ENCODE results near the gene ZSCAN5C.
"Not testable (repeated sequence)": the region's sequence is repeated elsewhere in the genome, so short reads cannot be mapped to it uniquely, and the experiment has no call there.

The ZSCAN5C gene

DNA sequence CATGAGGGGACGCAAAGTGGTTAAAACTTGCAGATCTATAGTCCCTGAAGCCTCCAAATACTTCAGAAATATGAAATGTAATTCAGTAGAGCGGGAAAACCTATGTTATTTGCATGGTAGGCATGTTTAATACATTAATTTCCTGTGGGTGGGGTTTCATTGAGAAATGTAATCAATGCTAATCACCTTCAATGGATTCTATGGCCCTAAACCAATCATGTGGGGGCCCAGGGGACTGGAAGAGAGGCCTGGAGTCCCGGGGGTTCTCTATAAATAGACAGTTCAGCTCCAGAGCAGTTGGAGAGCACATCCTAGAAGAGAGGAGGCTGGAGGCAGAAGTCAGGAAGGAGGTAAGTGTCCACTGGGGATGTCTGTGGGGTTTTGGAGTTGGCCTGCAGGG, at the start of gene ZSCAN5C:
TSS of gene ZSCAN5C (plus strand) at position 301 of the 400 bp plus-strand sequence. CDS start 3,641 bp downstream, outside the sequence.
- DNase-seq (ENCODE audit: low spot score), result no peak

- DNase-seq (ENCODE audit: low spot score), result no peak
Measured at GRCh38 chr19:56152644-56153043, 49.4 kb upstream of the ZSCAN5C start.

DNA sequence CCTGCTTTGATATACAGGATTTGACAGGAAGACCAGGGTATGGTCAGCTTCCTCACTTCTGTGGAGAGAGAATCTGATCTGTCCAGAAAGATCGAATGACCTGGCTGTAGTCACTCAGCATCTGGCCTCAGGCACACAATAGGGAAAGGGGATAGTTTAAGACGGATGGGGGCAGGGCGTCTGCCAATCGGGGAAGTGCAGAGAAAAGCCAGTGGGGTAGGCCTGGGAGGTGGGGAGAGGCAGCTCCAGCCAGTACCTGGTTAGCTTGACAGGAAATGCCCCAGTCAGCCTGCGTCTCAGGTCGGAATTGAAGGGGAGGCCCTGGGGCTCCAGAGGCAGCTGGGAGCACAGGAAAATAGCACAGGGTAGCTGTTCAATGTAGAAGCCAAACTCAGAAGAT, 48.6 kb upstream of the ZSCAN5C start:
- no peak for DNase-seq (ENCODE audit: low spot score)

DNA sequence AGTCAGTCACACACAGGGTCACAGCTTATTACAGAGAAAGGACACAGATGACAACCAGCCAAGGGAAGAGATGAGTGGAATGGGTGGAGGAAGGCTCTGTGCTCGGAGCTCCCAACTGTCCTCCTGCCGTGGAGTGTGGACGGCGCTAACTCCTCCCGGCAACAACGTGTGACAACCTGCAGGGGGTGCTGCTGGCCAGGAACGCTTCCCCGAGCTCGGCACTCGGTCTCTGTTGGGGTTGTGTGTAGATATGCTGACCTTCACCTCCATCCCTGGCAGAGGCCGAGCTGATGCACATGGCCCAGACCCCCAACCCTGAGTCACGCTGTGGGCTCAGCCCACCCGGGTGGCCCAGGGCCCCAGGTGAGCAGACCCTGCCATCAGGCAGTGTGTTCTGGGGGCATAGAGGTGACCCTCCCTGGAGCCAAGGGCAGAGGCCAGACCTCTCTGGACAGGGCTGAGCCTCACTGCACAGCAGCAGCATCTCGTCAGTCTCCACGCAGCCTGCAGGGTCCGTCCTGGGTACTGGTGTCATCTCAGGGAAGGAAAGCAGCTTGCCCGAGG, 46.9 kb upstream of the ZSCAN5C start:
- no peak for DNase-seq (ENCODE audit: low spot score)

DNA sequence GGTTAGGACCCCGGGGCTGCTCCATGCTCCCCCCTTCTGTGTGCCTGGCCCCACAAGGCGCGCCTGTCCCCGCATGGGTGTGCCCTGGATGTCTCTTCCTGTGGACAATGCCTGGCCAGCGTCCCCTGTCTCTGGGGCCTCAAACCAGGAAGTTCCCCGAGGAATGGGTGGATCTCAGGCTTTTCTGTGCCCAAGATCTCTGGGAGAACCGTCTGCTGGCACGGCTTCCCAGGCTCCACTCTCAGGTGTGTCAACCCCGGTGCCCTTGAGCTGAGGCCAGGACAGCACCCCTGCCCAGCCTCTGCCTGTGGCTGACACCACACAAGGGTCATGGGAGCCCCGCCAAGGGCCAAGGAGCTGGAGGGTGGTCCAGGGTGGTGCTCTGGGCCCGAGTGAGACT, 45.3 kb upstream of the ZSCAN5C start:
- no peak for DNase-seq (ENCODE audit: low spot score)

GRCh38 chr19:56158170-56158757, 43.8 kb upstream of the ZSCAN5C start:
- no peak for DNase-seq (ENCODE audit: low spot score)

DNA sequence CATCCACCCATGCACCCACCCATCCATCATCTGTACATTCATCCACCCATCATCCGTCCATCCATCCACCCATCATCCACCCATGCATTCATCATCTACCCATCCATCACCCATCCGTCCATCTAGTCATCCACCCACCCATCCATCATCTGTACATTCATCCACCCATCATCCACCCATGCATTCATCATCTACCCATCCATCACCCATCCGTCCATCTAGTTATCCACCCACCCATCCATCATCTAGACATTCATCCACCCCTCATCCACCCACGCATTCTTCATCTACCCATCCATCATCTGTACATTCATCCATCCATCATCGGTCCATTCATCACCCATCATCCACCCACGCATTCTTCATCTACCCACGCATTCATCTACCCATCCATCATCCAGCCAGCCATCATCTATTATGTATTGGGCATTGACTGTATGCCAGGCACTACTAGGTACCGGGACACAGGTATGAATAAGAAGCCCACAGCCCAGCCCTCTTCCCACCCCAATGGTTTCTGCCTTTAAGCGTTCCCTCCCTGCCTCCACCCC, 43.0 kb upstream of the ZSCAN5C start:
- DNase-seq (ENCODE audit: low spot score), result no peak

DNA sequence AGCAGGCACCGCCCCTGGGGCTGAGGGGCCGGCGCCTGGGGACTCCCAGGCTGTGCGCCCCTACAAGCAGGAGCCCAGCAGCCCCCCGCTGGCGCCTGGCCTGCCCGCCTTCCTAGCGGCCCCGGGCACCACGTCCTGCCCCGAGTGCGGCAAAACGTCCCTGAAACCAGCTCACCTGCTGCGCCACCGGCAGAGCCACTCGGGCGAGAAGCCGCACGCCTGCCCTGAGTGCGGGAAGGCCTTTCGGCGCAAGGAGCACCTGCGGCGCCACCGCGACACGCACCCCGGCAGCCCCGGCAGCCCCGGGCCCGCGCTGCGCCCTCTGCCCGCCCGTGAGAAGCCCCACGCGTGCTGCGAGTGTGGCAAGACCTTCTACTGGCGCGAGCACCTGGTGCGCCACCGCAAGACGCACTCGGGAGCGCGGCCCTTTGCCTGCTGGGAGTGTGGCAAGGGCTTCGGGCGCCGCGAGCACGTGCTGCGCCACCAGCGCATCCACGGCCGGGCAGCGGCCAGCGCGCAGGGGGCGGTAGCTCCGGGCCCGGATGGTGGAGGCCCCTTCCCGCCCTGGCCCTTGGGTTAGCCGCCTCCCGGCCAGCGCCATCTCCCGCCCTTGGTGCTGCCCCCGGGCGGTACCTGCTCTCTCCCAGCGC, 42.3 kb upstream of the ZSCAN5C start:
- DNase-seq (ENCODE audit: low spot score), result no peak

DNA sequence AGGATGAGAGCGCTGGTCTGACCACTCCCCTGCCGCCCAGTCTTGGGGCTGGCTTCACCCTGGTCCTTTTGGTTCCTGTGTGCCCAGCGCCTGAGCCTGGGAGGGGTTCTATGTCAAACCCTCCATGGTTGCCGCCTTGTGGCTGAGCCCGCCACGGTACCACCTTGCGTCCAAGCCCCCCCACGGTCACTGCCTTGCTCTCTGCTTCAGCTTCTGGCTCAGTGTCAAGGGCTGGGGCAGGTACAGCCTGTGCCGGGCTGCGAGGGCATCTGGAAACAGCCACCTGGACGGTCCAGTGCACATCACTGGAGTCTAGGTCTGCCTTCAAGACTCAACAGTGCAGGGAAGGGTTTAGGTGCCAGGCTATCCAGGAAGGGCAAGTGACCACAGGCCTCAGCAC, 40.5 kb upstream of the ZSCAN5C start:
- no peak for DNase-seq (ENCODE audit: low spot score)

DNA sequence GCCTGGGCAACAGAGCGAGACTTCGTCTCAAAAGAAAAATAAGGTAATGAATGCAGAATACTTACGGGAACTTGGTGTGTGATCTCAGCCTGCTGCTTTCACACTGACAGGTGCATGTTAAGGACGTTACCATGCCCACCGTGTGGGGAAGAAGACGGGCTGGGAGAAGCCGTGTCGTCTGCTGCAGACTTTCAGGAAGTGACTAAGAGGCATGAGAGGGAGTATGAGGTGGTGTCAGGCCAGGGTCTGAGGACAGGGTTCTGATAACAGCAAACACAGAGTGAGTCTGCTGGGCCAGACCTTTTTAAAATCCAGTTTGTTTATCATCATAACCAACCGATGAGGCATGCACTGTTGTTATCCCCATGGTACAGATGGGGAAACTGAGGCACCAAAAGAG, 39.8 kb upstream of the ZSCAN5C start:
- no peak for DNase-seq (ENCODE audit: low spot score)

- no peak for DNase-seq (ENCODE audit: low spot score)
Measured at GRCh38 chr19:56163097-56163496, 39.0 kb upstream of the ZSCAN5C start.

DNA sequence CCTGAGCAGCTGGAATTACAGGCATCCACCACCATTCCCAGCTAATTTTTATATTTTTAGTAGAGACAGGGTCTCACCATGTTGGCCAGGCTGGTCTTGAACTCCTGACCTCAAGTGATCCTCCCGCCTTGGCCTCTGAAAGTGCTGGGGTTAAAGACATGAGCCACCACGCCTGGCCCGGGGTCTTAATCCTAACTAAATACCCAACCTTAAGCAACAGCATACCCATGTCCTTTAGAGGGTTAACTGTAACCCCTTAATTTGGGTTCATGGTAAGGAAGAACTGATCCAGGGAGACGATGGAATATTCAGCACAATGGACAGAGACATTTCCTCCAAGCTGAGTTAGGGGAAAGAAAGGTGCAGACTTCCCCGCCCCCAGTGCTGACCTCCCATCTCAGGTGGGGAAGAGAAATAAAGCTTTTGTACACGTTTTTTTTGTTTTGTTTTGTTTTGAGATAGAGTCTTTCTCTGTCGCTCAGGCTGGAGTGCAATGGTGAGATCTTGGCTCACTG, 35.0 kb upstream of the ZSCAN5C start:
- DNase-seq (ENCODE audit: low spot score), result peak; percentile 32

- DNase-seq (ENCODE audit: low spot score), result no peak
Measured at GRCh38 chr19:56170261-56170660, 31.8 kb upstream of the ZSCAN5C start.

DNA sequence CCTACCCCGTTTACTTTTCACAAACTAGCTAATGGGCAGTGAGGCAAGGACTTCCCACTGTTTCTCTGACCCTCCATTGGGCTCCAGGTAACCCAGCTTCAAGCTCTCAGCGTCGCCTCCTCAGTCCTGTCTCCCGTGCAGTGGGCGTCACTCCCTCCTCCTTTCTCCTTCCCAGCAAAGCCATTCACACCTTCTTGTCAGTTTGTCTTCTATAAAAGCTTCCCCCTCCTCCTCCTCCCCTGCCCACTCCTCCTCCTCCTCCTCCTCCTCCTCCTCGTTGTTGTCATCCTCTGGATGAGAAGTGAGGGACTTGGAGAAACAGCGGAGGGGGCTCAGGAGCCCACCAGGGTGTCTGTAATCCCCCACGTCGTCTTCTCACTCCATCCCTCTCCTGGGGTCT, 28.0 kb upstream of the ZSCAN5C start:
- DNase-seq (ENCODE audit: low spot score), result no peak

GRCh38 chr19:56174550-56174949, 27.5 kb upstream of the ZSCAN5C start:
- DNase-seq (ENCODE audit: low spot score), result no peak

- DNase-seq (ENCODE audit: low spot score), result not testable (repeated sequence)
Measured at GRCh38 chr19:56175861-56176307, 26.2 kb upstream of the ZSCAN5C start, which contains the start of gene GALP. GALP (plus strand) TSS chr19:56176008; CDS start chr19:56177109, 1,101 bp downstream.

DNA sequence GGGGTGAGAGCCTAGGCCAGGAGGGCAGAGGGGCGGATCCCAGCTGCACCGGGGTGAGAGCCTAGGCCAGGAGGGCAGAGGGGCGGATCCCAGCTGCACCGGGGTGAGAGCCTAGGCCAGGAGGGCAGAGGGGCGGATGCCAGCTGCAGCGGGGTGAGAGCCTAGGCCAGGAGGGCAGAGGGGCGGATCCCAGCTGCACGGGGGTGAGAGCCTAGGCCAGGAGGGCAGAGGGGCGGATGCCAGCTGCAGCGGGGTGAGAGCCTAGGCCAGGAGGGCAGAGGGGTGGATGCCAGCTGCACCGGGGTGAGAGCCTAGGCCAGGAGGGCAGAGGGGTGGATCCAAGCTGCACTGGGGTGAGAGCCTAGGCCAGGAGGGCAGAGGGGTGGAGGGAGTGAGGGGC, 25.8 kb upstream of the ZSCAN5C start:
- not testable (repeated sequence) for DNase-seq (ENCODE audit: low spot score)

- DNase-seq (ENCODE audit: low spot score), result no peak
Measured at GRCh38 chr19:56176881-56177280, 25.2 kb upstream of the ZSCAN5C start.

DNA sequence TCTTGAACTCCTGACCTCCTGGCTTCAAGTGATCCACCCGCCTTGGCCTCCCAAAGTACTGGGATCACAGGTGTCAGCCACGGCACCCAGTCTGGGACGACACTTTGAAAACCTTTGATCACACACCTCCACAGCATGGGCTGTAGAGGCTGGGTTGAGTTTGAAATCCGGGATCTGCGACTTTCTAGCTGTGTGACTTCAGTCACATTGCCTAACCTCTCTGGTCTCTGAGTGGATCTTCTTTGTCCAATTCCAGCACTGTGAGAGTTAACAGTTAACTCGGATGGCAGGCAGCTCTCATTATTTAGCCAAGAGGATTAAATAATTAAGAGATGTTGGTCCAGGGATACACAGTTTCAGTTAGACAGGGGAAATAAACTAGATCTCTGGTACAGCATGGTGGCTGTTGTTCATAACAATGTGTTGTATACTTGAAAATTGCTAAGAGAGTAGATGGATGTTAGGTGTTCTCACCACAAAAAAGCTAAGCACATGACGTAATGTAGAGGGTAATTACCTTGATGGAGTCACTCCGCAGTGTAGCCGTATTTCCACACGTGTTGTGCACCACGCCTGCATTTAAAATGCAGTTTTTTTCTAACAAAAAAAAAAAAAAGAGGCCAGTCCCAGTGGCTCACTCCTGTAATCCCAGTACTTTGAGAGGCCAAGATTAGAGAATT, 24.4 kb upstream of the ZSCAN5C start:
- DNase-seq (ENCODE audit: low spot score), result no peak

DNA sequence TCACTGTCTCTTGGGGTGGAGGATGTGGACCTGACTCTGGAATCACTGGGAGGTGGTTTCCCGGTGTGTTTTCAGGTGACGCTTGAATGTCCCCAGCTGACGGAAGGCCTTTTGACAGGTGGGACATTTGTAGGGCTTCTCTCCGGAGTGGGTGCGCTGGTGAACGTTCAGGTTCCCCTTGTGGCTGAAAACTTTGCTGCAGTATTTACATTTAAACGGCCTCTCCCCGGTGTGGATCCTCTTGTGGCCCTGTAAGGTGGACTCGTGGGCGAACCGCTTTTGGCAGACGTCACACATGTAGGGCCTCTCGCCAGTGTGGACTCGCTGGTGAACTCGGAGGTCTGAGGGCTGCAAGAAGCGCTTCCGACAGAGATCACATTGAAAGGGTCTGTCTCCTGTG, 12.3 kb upstream of the ZSCAN5C start:
- DNase-seq (ENCODE audit: low spot score), result no peak

GRCh38 chr19:56191115-56191514, 11.0 kb upstream of the ZSCAN5C start:
- no peak for DNase-seq (ENCODE audit: low spot score)

DNA sequence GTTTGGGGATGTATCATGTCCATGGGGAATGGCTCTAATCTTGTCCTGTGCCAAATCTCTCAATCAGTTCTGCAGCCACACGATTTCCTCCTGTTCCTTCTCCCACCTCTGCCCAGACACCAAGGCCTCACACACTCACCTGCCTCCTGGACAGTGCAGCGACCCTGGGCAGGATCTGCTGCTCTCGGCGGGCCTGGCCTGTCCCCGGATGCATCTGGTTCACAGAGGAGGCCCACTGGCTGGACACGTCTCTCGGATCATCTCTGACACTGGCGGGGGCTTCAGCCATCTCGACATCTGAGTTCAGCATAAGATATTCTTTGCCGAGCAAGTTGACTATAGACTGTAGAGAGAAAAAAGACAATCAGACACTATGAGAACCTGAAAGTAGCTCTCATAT, 10.4 kb upstream of the ZSCAN5C start:
- no peak for DNase-seq (ENCODE audit: low spot score)
